Neutrophil (primary cell): ENCODE results near the gene ABCD3.
"Not testable (repeated sequence)": the region's sequence is repeated elsewhere in the genome, so short reads cannot be mapped to it uniquely, and the experiment has no call there.

ENCODE experiments used
- H3K27ac ChIP-seq: fragments of 200-600 bp; sonication (generic); 2 replicates; pipeline ENCODE4 v1.5.1; 2016; ENCODE audit warnings: mild to moderate bottlenecking, moderate library complexity
- H3K27me3 ChIP-seq: fragments of 200-600 bp; sonication (generic); 2 replicates; pipeline ENCODE4 v1.6.0; 2016; ENCODE audit warnings: mild to moderate bottlenecking
- H3K36me3 ChIP-seq: fragments of 200-600 bp; sonication (generic); 2 replicates; pipeline ENCODE4 v1.5.1; 2017
- H3K4me1 ChIP-seq, 2 experiments: fragments of 200-600 bp in 1 of 2; sonication (generic) in 1 of 2; 1 replicate in 1 of 2; 2 replicates in 1 of 2; pipeline versions ENCODE4 v1.5.1 to v1.6.1; 2013 to 2016; ENCODE audit warnings: low read depth in 1 of 2, low read length in 1 of 2, mild to moderate bottlenecking in 1 of 2, moderate library complexity in 1 of 2; ENCODE audit not compliant: control insufficient read depth in 1 of 2, insufficient read depth in 1 of 2
- H3K4me3 ChIP-seq, 2 experiments: fragments of 200-600 bp in 1 of 2; sonication (generic) in 1 of 2; 1 replicate in 1 of 2; 2 replicates in 1 of 2; pipeline ENCODE4 v1.5.1; 2013 to 2016; ENCODE audit warnings: low read depth in 1 of 2, low read length in 1 of 2, mild to moderate bottlenecking in 1 of 2, moderate library complexity in 1 of 2
- H3K9me3 ChIP-seq: fragments of 200-600 bp; sonication (generic); 2 replicates; pipeline ENCODE4 v1.5.1; 2016
- TF ChIP-seq, protein P1 (sequence below): fragments of 200-600 bp; sonication (generic); IDR thresholded peaks from 2 replicates; pipeline ENCODE4 v1.5.1; 2016; ENCODE audit warnings: antibody characterized with exemption

Gene ABCD3

GRCh38 chr1:94440088-94440487, 21.9 kb downstream of the ABCD3 start:
- no peak overlapping the region for H3K4me3 ChIP-seq
- no peaks in the 10 kb centered on the region for H3K27me3 ChIP-seq
- H3K4me1 ChIP-seq: no peaks in the 10 kb centered on the region
- H3K27ac ChIP-seq: no peak overlapping the region
- H3K9me3 ChIP-seq: peaks cover 2% of the 10 kb centered on the region
- H3K36me3 ChIP-seq: no peaks in the 10 kb centered on the region
- TF ChIP-seq, protein P1, sequence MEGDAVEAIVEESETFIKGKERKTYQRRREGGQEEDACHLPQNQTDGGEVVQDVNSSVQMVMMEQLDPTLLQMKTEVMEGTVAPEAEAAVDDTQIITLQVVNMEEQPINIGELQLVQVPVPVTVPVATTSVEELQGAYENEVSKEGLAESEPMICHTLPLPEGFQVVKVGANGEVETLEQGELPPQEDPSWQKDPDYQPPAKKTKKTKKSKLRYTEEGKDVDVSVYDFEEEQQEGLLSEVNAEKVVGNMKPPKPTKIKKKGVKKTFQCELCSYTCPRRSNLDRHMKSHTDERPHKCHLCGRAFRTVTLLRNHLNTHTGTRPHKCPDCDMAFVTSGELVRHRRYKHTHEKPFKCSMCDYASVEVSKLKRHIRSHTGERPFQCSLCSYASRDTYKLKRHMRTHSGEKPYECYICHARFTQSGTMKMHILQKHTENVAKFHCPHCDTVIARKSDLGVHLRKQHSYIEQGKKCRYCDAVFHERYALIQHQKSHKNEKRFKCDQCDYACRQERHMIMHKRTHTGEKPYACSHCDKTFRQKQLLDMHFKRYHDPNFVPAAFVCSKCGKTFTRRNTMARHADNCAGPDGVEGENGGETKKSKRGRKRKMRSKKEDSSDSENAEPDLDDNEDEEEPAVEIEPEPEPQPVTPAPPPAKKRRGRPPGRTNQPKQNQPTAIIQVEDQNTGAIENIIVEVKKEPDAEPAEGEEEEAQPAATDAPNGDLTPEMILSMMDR: no peak

DNA sequence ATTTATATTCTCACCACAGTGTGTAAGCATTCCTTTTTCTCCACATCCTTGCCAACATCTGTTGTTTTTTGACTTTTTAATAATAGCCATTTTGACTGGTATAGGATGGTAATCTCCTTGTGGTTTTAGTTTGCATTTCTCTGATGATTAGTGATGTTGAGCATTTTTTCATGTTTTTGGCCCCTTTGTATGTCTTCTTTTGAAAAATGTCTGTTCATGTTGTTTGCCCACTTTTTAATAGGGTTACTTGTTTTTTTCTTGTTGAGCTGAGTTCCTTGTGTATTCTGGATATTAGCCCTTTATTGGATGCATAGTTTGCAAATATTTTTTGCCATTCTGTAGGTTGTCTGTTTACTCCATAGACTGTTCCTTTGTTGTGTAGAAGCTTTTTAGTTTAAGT, 24.9 kb downstream of the ABCD3 start:
- not testable (repeated sequence) for H3K4me1 ChIP-seq, H3K27me3 ChIP-seq, H3K4me3 ChIP-seq, H3K27ac ChIP-seq, H3K9me3 ChIP-seq, H3K36me3 ChIP-seq

DNA sequence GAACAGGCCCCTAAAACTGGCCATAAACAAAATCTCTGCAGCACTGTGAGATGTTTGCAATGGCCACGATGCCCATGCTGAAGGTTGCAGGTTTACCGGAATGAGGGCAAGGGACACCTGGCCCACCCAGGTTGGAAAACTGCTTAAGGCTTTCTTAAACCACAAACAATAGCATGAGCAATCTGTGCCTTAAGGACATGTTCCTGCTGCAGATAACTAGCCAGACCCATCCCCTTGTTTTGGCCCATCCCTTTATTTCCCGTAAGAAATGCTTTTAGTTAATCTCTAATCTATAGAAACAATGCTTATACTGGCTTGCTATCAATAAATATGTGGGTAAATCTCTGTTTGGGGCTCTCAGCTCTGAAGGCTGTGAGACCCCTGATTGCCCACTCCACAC, 26.6 kb downstream of the ABCD3 start:
- H3K4me3 ChIP-seq, H3K27me3 ChIP-seq, H3K36me3 ChIP-seq, H3K27ac ChIP-seq, H3K4me1 ChIP-seq: not testable (repeated sequence)
- H3K9me3 ChIP-seq: peaks cover 23% of the 10 kb centered on the region

- not testable (repeated sequence) for H3K27ac ChIP-seq, H3K4me3 ChIP-seq, H3K36me3 ChIP-seq, H3K4me1 ChIP-seq, H3K27me3 ChIP-seq
- peaks cover 32% of the 10 kb centered on the region for H3K9me3 ChIP-seq
Observed at GRCh38 chr1:94445733-94446132, 27.5 kb downstream of the ABCD3 start.

DNA sequence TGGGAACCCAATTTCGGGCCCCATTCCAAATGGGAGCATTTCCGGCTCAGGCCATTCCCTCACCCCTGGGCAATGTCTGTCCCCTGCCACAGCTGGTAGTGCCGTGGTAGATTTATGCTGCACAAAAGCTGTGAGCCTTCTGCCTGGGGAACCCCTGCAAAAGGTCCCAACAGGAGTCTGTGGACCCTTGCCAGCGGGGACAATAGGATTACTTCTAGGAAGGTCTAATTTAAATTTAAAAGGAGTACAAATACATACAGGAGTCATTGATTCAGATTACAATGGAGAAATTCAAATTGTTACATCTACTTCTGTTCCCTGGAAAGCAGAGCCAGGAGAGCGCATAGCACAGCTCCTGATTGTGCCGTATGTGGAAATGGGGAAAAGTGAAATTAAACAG, 28.0 kb downstream of the ABCD3 start:
- not testable (repeated sequence) for H3K4me1 ChIP-seq, H3K27ac ChIP-seq, H3K36me3 ChIP-seq, H3K27me3 ChIP-seq, H3K4me3 ChIP-seq
- peaks cover 37% of the 10 kb centered on the region for H3K9me3 ChIP-seq

- H3K4me3 ChIP-seq, H3K27ac ChIP-seq, H3K27me3 ChIP-seq, H3K36me3 ChIP-seq, H3K4me1 ChIP-seq: not testable (repeated sequence)
- H3K9me3 ChIP-seq: peaks cover 42% of the 10 kb centered on the region
Observed at GRCh38 chr1:94448741-94449140, 30.6 kb downstream of the ABCD3 start.

- Histone ChIP-seq H3K4me3 (no peak overlapping the region), H3K27ac (no peak overlapping the region), H3K36me3 (peaks cover 6% of the 10 kb centered on the region), H3K27me3 (no peaks in the 10 kb centered on the region), H3K4me1 (no peaks in the 10 kb centered on the region), H3K9me3 (no peaks in the 10 kb centered on the region)
- TF ChIP-seq, protein P1: no peak
Observed at GRCh38 chr1:94456736-94457135, 38.5 kb downstream of the ABCD3 start.

DNA sequence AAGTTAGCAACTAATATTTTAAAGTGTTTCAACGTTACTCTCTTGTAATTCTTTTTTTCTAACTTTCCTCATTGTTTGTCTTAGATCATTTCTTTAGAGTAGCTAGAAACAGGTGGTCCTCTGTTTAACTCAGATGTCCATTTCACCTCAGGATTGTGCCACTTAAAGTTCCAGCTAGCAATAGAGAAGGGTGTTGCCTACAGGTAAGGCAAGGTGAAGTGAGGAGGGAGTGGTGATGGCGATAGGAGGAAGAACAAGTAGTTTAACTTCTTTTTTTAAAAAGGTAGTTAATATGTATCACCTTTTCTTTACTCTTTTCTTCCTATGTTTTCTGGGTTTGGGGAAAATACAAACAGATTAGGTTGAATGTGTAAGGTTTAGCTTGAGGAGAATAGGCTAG, 44.4 kb downstream of the ABCD3 start:
- TF ChIP-seq, protein P1: no peak
- H3K27ac ChIP-seq: peak overlapping the region; percentile 32

More for the DNA sequence above, 44.4 kb downstream of the ABCD3 start:
- peaks cover 6 to 7% of the 10 kb centered on the region in 2 experiments for H3K4me1 ChIP-seq
- no peaks in the 10 kb centered on the region for H3K9me3 ChIP-seq
- H3K36me3 ChIP-seq: peaks cover 16% of the 10 kb centered on the region
- H3K4me3 ChIP-seq: no peak overlapping the region
- no peaks in the 10 kb centered on the region for H3K27me3 ChIP-seq
